Thyroid gland (tissue), 4 donors: Measurements from ENCODE around the gene OTC. TPM values are rescaled to one million over a fixed set of nuclear protein-coding genes. Genes with fewer than 3 reads are reported as not detected.

Experiments used
- DNase-seq, 2 donors: peaks; one replicate each; pipeline ENCODE4 v3.0.0-alpha.2; 2019
- H3K27ac ChIP-seq, 3 donors: fragments of 200-600 bp; sonication (generic); 1 replicate in 2 of 3; 2 replicates in 1 of 3; pipeline ENCODE4 v1.5.1; 2016 to 2019; ENCODE audit warnings: mild to moderate bottlenecking in 1 of 3, moderate library complexity in 1 of 3
- H3K27me3 ChIP-seq: fragments of 200-600 bp; sonication (generic); one replicate; pipeline ENCODE4 v1.5.1; 2019
- H3K36me3 ChIP-seq, 2 donors: fragments of 200-600 bp; sonication (generic); one replicate each; pipeline ENCODE4 v1.5.1; 2016 to 2019
- H3K4me1 ChIP-seq, 2 donors: fragments of 200-600 bp; sonication (generic); one replicate each; pipeline ENCODE4 v1.5.1; 2017 to 2019
- H3K4me3 ChIP-seq, 3 donors: fragments of 200-600 bp; sonication (generic); replicated peaks in 1 of 3; 1 replicate in 2 of 3; 2 replicates in 1 of 3; pipeline ENCODE4 v1.5.1; 2016; ENCODE audit warnings: mild to moderate bottlenecking in 1 of 3
- H3K9me3 ChIP-seq: fragments of 200-600 bp; sonication (generic); one replicate; pipeline ENCODE4 v1.5.1; 2017
- POLR2A ChIP-seq, 2 donors: fragments of 450-650 bp; IDR thresholded peaks; one replicate each; pipeline ENCODE4 v1.6.1; 2017; ENCODE audit warnings: antibody characterized with exemption in 2 of 2, mild to moderate bottlenecking in 2 of 2, moderate library complexity in 1 of 2
- WGBS, 2 donors: methylation state at CpG; one replicate each; pipeline ENCODE4 v1.1.5; 2017; 5-methylcytosine and 5-hydroxymethylcytosine counted together
- intact Hi-C: fragments of 100-400 bp; cut with DNase I; formaldehyde crosslinking; loops from one replicate; pipeline ENCODE4 v1.15.1; 2023
- total RNA-seq, 4 donors: library from RNA; depleted of rRNA; stranded (reverse); fragments of >200 nt; gene quantifications; one replicate each; pipeline ENCODE4 v1.2.3, GENCODE V29; 2016
- TF ChIP-seq, protein P1 (sequence below), 6 experiments: fragments of 200-600 bp in 3 of 6; fragments of 450-650 bp in 3 of 6; sonication (generic) in 3 of 6; IDR thresholded peaks; one replicate each; pipeline ENCODE4 v1.5.1; 2016 to 2019; ENCODE audit warnings: antibody characterized with exemption in 6 of 6, mild to moderate bottlenecking in 2 of 6, inconsistent platforms in 1 of 6, moderate library complexity in 1 of 6

OTC gene
- total RNA-seq, 4 donors from 2014 or later, result 0.33 to 1.2 TPM; not detected in 2

GRCh38 chrX:38382663-38383062 lies 30.3 kb downstream of the OTC start:
- WGBS, 2 donors, result 67 to 86% methylated on average over 1 of the region's 1 CpG
- Histone ChIP-seq H3K4me1 (no peaks in the 10 kb centered on the region), H3K27me3 (no peaks in the 10 kb centered on the region), H3K4me3 (no peak overlapping the region), H3K27ac (no peak overlapping the region), H3K36me3 (no peaks in the 10 kb centered on the region), H3K9me3 (no peaks in the 10 kb centered on the region)
- TF ChIP-seq POLR2A (IDR thresholded peaks at IDR 0.05), result no peak
- TF ChIP-seq, protein P1, sequence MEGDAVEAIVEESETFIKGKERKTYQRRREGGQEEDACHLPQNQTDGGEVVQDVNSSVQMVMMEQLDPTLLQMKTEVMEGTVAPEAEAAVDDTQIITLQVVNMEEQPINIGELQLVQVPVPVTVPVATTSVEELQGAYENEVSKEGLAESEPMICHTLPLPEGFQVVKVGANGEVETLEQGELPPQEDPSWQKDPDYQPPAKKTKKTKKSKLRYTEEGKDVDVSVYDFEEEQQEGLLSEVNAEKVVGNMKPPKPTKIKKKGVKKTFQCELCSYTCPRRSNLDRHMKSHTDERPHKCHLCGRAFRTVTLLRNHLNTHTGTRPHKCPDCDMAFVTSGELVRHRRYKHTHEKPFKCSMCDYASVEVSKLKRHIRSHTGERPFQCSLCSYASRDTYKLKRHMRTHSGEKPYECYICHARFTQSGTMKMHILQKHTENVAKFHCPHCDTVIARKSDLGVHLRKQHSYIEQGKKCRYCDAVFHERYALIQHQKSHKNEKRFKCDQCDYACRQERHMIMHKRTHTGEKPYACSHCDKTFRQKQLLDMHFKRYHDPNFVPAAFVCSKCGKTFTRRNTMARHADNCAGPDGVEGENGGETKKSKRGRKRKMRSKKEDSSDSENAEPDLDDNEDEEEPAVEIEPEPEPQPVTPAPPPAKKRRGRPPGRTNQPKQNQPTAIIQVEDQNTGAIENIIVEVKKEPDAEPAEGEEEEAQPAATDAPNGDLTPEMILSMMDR (IDR thresholded peaks at IDR 0.05), result no peak
- no peak for DNase-seq
- intact Hi-C loops, result no loop called here

- no peaks in the 10 kb centered on the region for H3K36me3 ChIP-seq
- H3K27me3 ChIP-seq, result no peaks in the 10 kb centered on the region
- WGBS, 2 donors, result 88 to 91% methylated on average over 1 to 4 of the region's 6 CpGs
- H3K4me3 ChIP-seq, result no peak overlapping the region
- H3K4me1 ChIP-seq, result no peaks in the 10 kb centered on the region
- intact Hi-C loops, result no loop called here
- no peak for DNase-seq
- H3K27ac ChIP-seq, result no peak overlapping the region
- TF ChIP-seq, protein P1 (IDR thresholded peaks at IDR 0.05), result no peak
- no peak for TF ChIP-seq POLR2A (IDR thresholded peaks at IDR 0.05)
- H3K9me3 ChIP-seq, result no peaks in the 10 kb centered on the region
These were observed 48.0 kb downstream of the OTC start for GRCh38 chrX:38400389-38400910.

DNA sequence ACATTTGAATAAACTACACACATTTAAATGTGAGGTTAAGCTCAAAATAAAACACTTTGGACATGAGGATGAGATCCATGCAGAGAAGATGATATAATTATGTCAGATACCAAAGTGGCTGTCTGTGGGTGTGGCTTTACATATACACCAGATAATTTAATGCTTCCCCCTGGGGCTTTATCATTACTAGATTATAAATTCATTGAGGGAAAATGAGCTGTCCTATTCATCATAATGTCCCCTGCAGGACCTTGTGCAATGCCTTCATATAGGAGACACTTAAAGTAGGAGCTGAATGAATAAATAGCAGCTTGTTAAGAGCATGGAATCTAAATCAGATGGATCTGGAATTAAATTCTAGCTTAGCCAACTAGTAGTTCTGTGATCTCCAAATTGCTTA lies 49.7 kb downstream of the OTC start:
- no peak overlapping the region for H3K27ac ChIP-seq
- H3K4me1 ChIP-seq, result no peaks in the 10 kb centered on the region
- intact Hi-C loops, result no loop called here
- TF ChIP-seq, protein P1 (IDR thresholded peaks at IDR 0.05), result no peak
- TF ChIP-seq POLR2A (IDR thresholded peaks at IDR 0.05), result no peak
- H3K9me3 ChIP-seq, result no peaks in the 10 kb centered on the region
- DNase-seq, result no peak
- H3K4me3 ChIP-seq, result no peak overlapping the region
- no peaks in the 10 kb centered on the region for H3K27me3 ChIP-seq
- no peaks in the 10 kb centered on the region for H3K36me3 ChIP-seq

- Histone ChIP-seq H3K4me3 (no peak overlapping the region), H3K4me1 (no peaks in the 10 kb centered on the region), H3K27ac (no peak overlapping the region), H3K36me3 (no peaks in the 10 kb centered on the region), H3K27me3 (no peaks in the 10 kb centered on the region), H3K9me3 (no peaks in the 10 kb centered on the region)
- no peak for DNase-seq
- WGBS, 2 donors, result 100% methylated on average over 1 of the region's 1 CpG
- TF ChIP-seq POLR2A (IDR thresholded peaks at IDR 0.05), result no peak
- TF ChIP-seq, protein P1 (IDR thresholded peaks at IDR 0.05), result no peak
- intact Hi-C loops, result no loop called here
These were observed 51.4 kb downstream of the OTC start for GRCh38 chrX:38403834-38404233.

DNA sequence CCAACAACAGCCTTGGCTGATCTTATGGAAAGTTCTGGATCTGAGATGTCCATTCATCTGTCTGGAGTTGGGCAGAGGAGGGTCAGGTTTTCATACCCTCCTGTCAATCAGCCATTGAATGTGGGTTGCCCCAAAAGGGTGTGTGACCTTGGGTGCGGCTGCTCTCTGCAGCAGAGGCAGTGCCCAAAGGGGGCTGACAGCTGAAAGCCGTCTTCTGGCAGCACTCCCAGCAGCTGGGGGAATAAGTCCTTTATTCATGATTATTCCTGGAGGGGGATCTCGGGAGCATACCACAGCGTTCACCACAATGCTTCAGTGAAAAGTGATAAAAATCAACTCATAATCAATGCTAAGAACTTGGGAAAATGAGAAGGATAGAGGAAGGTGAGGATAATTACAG lies 54.7 kb downstream of the OTC start:
- Histone ChIP-seq H3K4me1 (no peaks in the 10 kb centered on the region), H3K27me3 (peaks cover 4% of the 10 kb centered on the region), H3K9me3 (no peaks in the 10 kb centered on the region), H3K36me3 (no peaks in the 10 kb centered on the region), H3K4me3 (no peak overlapping the region), H3K27ac (no peak overlapping the region)
- TF ChIP-seq, protein P1 (IDR thresholded peaks at IDR 0.05), result no peak
- no peak for TF ChIP-seq POLR2A (IDR thresholded peaks at IDR 0.05)
- WGBS, 2 donors, result 69 to 81% methylated on average over 2 to 4 of the region's 4 CpGs
- no peak for DNase-seq
- intact Hi-C loops, result no loop called here
